Right lobe of liver (tissue), 4 donors: ENCODE results near the gene CALML3.

Experiments used
- CTCF ChIP-seq, 4 donors: fragments of 200-600 bp in 3 of 4; fragments of 450-650 bp in 1 of 4; IDR thresholded peaks; one replicate each; pipeline versions ENCODE4 v1.5.1 to v1.8.0; 2016 to 2022; ENCODE audit warnings: antibody characterized with exemption in 4 of 4, mild to moderate bottlenecking in 2 of 4
- POLR2A ChIP-seq: fragments of 450-650 bp; IDR thresholded peaks from one replicate; pipeline ENCODE4 v1.6.1; 2017; ENCODE audit warnings: antibody characterized with exemption, mild to moderate bottlenecking
- donor health status: DM: no; HTN: no; CAD: no.
- donor health status: DM: no; HTN: no; CAD: no.
- donor health status: DM: no; HTN: yes; CAD: no.

GRCh38 chr10:5557799-5558771 lies 33.3 kb downstream of the CALML3 start:
- no peak for TF ChIP-seq CTCF (IDR thresholded peaks at IDR 0.05)
- TF ChIP-seq POLR2A: no peak
